ENCODE results near the gene NTN5.

DNA sequence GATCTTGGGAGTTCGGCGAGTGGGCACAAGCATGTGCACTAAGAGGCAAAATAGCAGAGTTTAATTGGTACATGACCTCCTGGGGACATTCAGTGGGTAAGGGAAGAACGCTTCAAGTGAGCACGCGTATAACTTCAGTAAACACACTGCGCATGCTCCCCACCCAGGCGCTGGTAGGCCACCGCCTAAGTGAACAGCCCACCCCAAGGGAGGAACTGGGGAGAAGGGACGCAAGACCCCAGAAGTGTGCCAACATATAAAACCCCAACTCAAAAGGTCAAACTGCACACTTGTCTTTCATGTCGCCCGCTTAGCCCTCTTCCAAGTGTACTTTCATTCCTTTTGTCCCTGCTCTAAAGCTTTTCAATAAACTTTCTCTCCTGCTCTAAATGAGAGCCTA lies 10.5 kb upstream of the NTN5 start:
- no peak for TF ChIP-seq CTCF (IDR thresholded peaks at IDR 0.05)
- TF ChIP-seq ZFX (IDR thresholded peaks at IDR 0.05; ENCODE audit: borderline replicate concordance): no peak
